ENCODE data around the gene MIEF1.

DNA sequence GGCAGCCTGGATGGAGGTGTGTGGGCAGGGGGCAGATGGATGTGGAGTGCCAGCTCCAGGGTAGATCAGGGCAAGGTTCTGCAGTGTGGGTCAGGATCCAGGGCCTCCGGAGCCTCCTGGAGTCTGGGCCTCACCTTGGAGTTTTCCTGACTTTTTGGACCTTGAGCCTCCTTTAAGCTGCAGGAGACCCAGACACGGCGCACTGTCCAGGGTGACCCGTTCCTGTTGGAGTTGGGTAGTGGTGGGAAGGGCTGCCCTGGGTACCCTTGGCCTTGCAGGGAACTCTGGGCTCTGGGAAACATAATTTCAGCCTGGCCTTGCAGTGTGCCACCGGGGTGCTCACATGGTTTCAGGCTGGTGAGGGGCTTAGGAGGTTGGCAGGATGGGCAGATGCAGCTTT, 28.2 kb upstream of the MIEF1 start:
- TF ChIP-seq, protein P1, sequence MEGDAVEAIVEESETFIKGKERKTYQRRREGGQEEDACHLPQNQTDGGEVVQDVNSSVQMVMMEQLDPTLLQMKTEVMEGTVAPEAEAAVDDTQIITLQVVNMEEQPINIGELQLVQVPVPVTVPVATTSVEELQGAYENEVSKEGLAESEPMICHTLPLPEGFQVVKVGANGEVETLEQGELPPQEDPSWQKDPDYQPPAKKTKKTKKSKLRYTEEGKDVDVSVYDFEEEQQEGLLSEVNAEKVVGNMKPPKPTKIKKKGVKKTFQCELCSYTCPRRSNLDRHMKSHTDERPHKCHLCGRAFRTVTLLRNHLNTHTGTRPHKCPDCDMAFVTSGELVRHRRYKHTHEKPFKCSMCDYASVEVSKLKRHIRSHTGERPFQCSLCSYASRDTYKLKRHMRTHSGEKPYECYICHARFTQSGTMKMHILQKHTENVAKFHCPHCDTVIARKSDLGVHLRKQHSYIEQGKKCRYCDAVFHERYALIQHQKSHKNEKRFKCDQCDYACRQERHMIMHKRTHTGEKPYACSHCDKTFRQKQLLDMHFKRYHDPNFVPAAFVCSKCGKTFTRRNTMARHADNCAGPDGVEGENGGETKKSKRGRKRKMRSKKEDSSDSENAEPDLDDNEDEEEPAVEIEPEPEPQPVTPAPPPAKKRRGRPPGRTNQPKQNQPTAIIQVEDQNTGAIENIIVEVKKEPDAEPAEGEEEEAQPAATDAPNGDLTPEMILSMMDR (conservative IDR thresholded peaks at IDR 0.05; ENCODE audit: low read depth in 2 of 2): no peak
- TF ChIP-seq ZNF114 (CRISPR knock-in tag; IDR thresholded peaks at IDR 0.05) (no peak), EZH2 (IDR thresholded peaks at IDR 0.05; ENCODE audit: low read depth, unreplicated experiment) (no peak), EZH2phosphoT487 (IDR thresholded peaks at IDR 0.05; ENCODE audit: unreplicated experiment) (no peak), CREB1 (CRISPR knock-in tag; IDR thresholded peaks at IDR 0.05; ENCODE audit: low read depth) (no peak), POLR2AphosphoS5 (IDR thresholded peaks at IDR 0.05; ENCODE audit: low read depth) (no peak), JUNB (IDR thresholded peaks at IDR 0.05; ENCODE audit: unreplicated experiment) (no peak), NANOG (IDR thresholded peaks at IDR 0.05; ENCODE audit: borderline replicate concordance) (no peak), ZNF331 (CRISPR knock-in tag; IDR thresholded peaks at IDR 0.05; ENCODE audit: low read depth) (no peak)
- TF ChIP-seq, protein P2, sequence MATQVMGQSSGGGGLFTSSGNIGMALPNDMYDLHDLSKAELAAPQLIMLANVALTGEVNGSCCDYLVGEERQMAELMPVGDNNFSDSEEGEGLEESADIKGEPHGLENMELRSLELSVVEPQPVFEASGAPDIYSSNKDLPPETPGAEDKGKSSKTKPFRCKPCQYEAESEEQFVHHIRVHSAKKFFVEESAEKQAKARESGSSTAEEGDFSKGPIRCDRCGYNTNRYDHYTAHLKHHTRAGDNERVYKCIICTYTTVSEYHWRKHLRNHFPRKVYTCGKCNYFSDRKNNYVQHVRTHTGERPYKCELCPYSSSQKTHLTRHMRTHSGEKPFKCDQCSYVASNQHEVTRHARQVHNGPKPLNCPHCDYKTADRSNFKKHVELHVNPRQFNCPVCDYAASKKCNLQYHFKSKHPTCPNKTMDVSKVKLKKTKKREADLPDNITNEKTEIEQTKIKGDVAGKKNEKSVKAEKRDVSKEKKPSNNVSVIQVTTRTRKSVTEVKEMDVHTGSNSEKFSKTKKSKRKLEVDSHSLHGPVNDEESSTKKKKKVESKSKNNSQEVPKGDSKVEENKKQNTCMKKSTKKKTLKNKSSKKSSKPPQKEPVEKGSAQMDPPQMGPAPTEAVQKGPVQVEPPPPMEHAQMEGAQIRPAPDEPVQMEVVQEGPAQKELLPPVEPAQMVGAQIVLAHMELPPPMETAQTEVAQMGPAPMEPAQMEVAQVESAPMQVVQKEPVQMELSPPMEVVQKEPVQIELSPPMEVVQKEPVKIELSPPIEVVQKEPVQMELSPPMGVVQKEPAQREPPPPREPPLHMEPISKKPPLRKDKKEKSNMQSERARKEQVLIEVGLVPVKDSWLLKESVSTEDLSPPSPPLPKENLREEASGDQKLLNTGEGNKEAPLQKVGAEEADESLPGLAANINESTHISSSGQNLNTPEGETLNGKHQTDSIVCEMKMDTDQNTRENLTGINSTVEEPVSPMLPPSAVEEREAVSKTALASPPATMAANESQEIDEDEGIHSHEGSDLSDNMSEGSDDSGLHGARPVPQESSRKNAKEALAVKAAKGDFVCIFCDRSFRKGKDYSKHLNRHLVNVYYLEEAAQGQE (IDR thresholded peaks at IDR 0.05; ENCODE audit: unreplicated experiment): no peak
- TF ChIP-seq, protein P3, sequence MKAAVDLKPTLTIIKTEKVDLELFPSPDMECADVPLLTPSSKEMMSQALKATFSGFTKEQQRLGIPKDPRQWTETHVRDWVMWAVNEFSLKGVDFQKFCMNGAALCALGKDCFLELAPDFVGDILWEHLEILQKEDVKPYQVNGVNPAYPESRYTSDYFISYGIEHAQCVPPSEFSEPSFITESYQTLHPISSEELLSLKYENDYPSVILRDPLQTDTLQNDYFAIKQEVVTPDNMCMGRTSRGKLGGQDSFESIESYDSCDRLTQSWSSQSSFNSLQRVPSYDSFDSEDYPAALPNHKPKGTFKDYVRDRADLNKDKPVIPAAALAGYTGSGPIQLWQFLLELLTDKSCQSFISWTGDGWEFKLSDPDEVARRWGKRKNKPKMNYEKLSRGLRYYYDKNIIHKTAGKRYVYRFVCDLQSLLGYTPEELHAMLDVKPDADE (IDR thresholded peaks at IDR 0.05): no peak

All from GM23338 (cell line).